CD4-positive, alpha-beta T cell treated with Interleukin-15 for 1 hour (primary cell): Measurements from ENCODE around the gene MYO5A.
A peak's percentile ranks its signal among the peaks of the same experiment; 100 is the strongest.
"Not testable (repeated sequence)": the region's sequence is repeated elsewhere in the genome, so short reads cannot be mapped to it uniquely, and the experiment has no call there.

Experiments used
- DNase-seq: peaks from one replicate; pipeline ENCODE4 v3.0.0-alpha.2; 2020

Gene MYO5A

GRCh38 chr15:52528564-52529340 lies at the start of gene MYO5A:
MYO5A (minus strand) TSS chr15:52528880; CDS start chr15:52528806, 74 bp downstream.
- peak; percentile 86 for DNase-seq

- DNase-seq, result no peak
Observed at GRCh38 chr15:52576692-52577091, 48.0 kb upstream of the MYO5A start.

- not testable (repeated sequence) for DNase-seq
Observed at GRCh38 chr15:52575573-52575972, 46.9 kb upstream of the MYO5A start.

- DNase-seq, result no peak
Observed at GRCh38 chr15:52575072-52575471, 46.4 kb upstream of the MYO5A start.

- not testable (repeated sequence) for DNase-seq
Observed at GRCh38 chr15:52574623-52575022, 45.9 kb upstream of the MYO5A start.

- peak; percentile 89 for DNase-seq
Observed at GRCh38 chr15:52568601-52569585, 40.2 kb upstream of the MYO5A start, which contains the start of gene ARPP19. ARPP19 (minus strand) TSS chr15:52569030; CDS start chr15:52568892, 138 bp downstream.

GRCh38 chr15:52567871-52568600 lies 39.4 kb upstream of the MYO5A start:
- DNase-seq, result no peak

- no peak for DNase-seq
Observed at GRCh38 chr15:52566889-52567288, 38.2 kb upstream of the MYO5A start.

- not testable (repeated sequence) for DNase-seq
Observed at GRCh38 chr15:52565417-52566358, 37.0 kb upstream of the MYO5A start.

GRCh38 chr15:52563501-52564060 lies 34.9 kb upstream of the MYO5A start:
- no peak for DNase-seq

- no peak for DNase-seq
Observed at GRCh38 chr15:52559575-52559974, 30.9 kb upstream of the MYO5A start.

GRCh38 chr15:52559022-52559421 lies 30.3 kb upstream of the MYO5A start:
- DNase-seq, result no peak

GRCh38 chr15:52558196-52558595 lies 29.5 kb upstream of the MYO5A start:
- DNase-seq, result peak; percentile 39

GRCh38 chr15:52557274-52557641 lies 28.6 kb upstream of the MYO5A start:
- DNase-seq, result no peak

GRCh38 chr15:52556524-52557273 lies 28.0 kb upstream of the MYO5A start:
- no peak for DNase-seq

GRCh38 chr15:52552303-52552702 lies 23.6 kb upstream of the MYO5A start:
- DNase-seq, result no peak

- peak; percentile 47 for DNase-seq
Observed at GRCh38 chr15:52551762-52552161, 23.1 kb upstream of the MYO5A start.

- not testable (repeated sequence) for DNase-seq
Observed at GRCh38 chr15:52551186-52551585, 22.5 kb upstream of the MYO5A start.

GRCh38 chr15:52546031-52546751 lies 17.5 kb upstream of the MYO5A start:
- no peak for DNase-seq
